ENCODE measurements around the gene NEK6. TPM values are rescaled to one million over a fixed set of nuclear protein-coding genes. Genes with fewer than 3 reads are reported as not detected.

Gene NEK6
- total RNA-seq, 1 donor from 2014 or later, result 137 TPM

DNA sequence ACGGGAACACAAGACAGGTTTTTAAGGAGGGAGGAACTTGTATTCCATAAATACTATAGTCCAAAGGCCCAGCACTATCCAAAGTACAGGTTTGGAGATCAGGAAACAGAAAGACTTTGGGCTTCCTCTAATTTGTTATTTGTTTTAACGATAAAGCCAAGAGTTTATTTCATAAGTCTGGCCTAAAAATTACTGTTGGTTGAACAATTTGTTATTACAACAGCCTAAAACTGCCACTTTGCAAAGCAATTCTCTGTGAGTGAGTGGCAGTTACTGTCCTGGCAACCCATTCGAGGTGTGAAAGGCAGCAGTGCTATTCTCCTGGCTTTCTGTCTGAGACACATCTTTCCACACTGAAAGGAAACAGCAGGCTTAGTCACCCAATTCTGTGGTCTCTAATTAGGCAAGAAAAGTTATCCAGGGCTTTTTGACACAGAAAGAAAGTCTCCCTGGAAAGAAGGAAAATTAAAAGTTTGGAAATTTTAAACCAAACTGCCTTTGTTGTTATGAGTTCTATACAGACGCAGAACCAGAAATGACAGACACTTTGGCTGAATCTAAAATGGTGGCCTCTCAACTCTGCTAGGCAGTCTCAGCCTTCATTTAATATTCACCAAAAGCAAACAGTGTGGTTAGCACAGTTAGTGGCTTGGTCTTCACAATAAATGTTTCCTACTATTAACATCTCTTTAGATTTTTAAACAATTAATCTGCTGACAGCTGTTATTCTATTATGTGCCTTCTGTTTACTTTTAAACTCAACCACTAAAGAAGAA lies 123.6 kb downstream of the NEK6 start:
- TF ChIP-seq CTCF (IDR thresholded peaks at IDR 0.05), result no peak
- no peak overlapping the region for H3K4me3 ChIP-seq
- intact Hi-C loops (cut with DNase I), result no loop called here
- H3K9me3 ChIP-seq, result no peaks in the 10 kb centered on the region
- ATAC-seq (no peak), DNase-seq (no peak)
- H3K27me3 ChIP-seq, result no peaks in the 10 kb centered on the region
- no peak overlapping the region for H3K27ac ChIP-seq
- peaks cover 35% of the 10 kb centered on the region for H3K36me3 ChIP-seq
- H3K4me1 ChIP-seq, result no peaks in the 10 kb centered on the region

- Histone ChIP-seq H3K27ac (no peak overlapping the region), H3K36me3 (peaks cover 35% of the 10 kb centered on the region), H3K27me3 (no peaks in the 10 kb centered on the region), H3K4me1 (peaks cover 9% of the 10 kb centered on the region), H3K4me3 (no peak overlapping the region), H3K9me3 (no peaks in the 10 kb centered on the region)
- DNase-seq (no peak), ATAC-seq (no peak)
- intact Hi-C loops (cut with DNase I), result no loop called here
- no peak for TF ChIP-seq CTCF (IDR thresholded peaks at IDR 0.05)
Observed at GRCh38 chr9:124384210-124384609, 126.5 kb downstream of the NEK6 start.

DNA sequence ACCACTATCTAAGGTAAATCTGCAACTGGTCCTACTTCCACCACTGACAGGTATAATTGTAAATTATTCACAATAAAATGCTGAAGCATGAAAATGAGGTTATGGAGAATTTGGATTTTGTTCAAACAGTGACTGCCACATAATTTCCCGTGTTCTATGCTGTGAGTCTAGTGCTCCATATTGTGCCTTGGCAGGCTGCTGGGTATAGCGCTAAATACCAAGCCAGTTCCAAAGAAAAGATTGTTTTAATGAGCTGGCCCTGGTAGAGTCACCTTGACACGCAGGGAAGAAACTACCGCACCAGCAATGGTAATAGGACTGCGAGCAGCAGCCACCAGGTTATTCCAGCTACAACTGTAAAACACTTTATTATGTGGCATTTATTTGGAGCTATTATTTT lies 127.1 kb downstream of the NEK6 start:
- H3K4me1 ChIP-seq, result peaks cover 9% of the 10 kb centered on the region

DNA sequence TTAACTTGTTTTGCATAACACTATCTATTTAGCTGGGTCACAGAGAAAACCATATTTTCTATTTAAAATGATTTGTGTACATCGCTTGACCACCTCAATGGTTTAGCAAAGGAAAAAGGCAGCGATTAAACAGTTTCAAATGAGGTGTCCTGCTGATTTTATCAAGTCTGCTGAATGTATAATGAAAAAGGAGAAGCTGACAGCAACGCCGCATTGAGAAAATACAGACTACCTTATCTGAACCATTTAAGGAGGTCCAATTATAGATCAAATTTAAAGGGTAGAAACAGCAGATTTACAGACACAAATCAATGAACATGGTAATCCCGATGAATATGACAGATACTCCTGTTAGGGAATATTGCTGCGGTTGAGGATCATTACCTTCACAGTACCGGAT lies 127.9 kb downstream of the NEK6 start:
- H3K27ac ChIP-seq, result no peak overlapping the region
- no peaks in the 10 kb centered on the region for H3K27me3 ChIP-seq
- intact Hi-C loops (cut with DNase I), result no loop called here
- TF ChIP-seq CTCF (IDR thresholded peaks at IDR 0.05), result no peak
- peaks cover 24% of the 10 kb centered on the region for H3K36me3 ChIP-seq
- DNase-seq (no peak), ATAC-seq (no peak)
- no peak overlapping the region for H3K4me3 ChIP-seq
- H3K9me3 ChIP-seq, result no peaks in the 10 kb centered on the region
- peaks cover 13% of the 10 kb centered on the region for H3K4me1 ChIP-seq

More for the DNA sequence above, 127.1 kb downstream of the NEK6 start:
- no peak overlapping the region for H3K4me3 ChIP-seq
- H3K9me3 ChIP-seq, result no peaks in the 10 kb centered on the region
- ATAC-seq (no peak), DNase-seq (no peak)
- intact Hi-C loops (cut with DNase I), result no loop called here
- peaks cover 29% of the 10 kb centered on the region for H3K36me3 ChIP-seq
- H3K27me3 ChIP-seq, result no peaks in the 10 kb centered on the region
- H3K27ac ChIP-seq, result no peak overlapping the region
- no peak for TF ChIP-seq CTCF (IDR thresholded peaks at IDR 0.05)

- H3K27me3 ChIP-seq, result no peaks in the 10 kb centered on the region
- ATAC-seq, result no peak
- no peaks in the 10 kb centered on the region for H3K9me3 ChIP-seq
- no peak for TF ChIP-seq CTCF (IDR thresholded peaks at IDR 0.05)
- intact Hi-C loops (cut with DNase I), result no loop called here
- no peak for DNase-seq
- H3K4me3 ChIP-seq, result no peak overlapping the region
- no peak overlapping the region for H3K27ac ChIP-seq
- H3K4me1 ChIP-seq, result peaks cover 16% of the 10 kb centered on the region
- peaks cover 24% of the 10 kb centered on the region for H3K36me3 ChIP-seq
Observed at GRCh38 chr9:124386201-124386600, 128.5 kb downstream of the NEK6 start.
